HFFc6 (cell line): ENCODE results near the gene COPRS. TPM values are rescaled to one million over a fixed set of nuclear protein-coding genes. Genes with fewer than 3 reads are reported as not detected.

Source experiments
- DNase-seq: peaks from one replicate; pipeline ENCODE4 v3.0.0-alpha.2; 2018
- H3K27ac Mint-ChIP-seq: 2 replicates; pipeline ENCODE4 v1.8.0; 2020; ENCODE audit warnings: mild to moderate bottlenecking, mixed read lengths
- H3K27me3 Mint-ChIP-seq: 2 replicates; pipeline ENCODE4 v1.8.0; 2021; ENCODE audit warnings: mild to moderate bottlenecking, moderate library complexity, mixed read lengths; ENCODE audit not compliant: insufficient read depth
- H3K36me3 Mint-ChIP-seq: 2 replicates; pipeline ENCODE4 v1.8.0; 2021; ENCODE audit warnings: low read depth, mixed read lengths
- H3K4me1 Mint-ChIP-seq: 2 replicates; pipeline ENCODE4 v1.8.0; 2020; ENCODE audit warnings: low read depth, mixed read lengths
- H3K4me3 Mint-ChIP-seq: 2 replicates; pipeline ENCODE4 v1.8.0; 2020; ENCODE audit warnings: mild to moderate bottlenecking, moderate library complexity, mixed read lengths
- H3K9me3 Mint-ChIP-seq: 2 replicates; pipeline ENCODE4 v1.8.0; 2020; ENCODE audit warnings: mild to moderate bottlenecking, mixed read lengths
- long read RNA-seq: library from polyadenylated mRNA; unstranded; transcript quantifications from one replicate; pipeline ENCODE4 v2.0.0, GENCODE V29; 2019
- total RNA-seq, 6 experiments: library from RNA; stranded (reverse); fragmentation: NEBNext Ultra II Directional; extraction: Animal tissue kit (Norgen Biotek cat#: 25700); gene quantifications; 2 replicates in 1 of 6; 3 replicates in 5 of 6; pipeline ENCODE4 v1.2.3, GENCODE V29; 2021
- TF ChIP-seq, protein P1 (sequence below): fragments of 200-600 bp; sonication (generic); IDR thresholded peaks from 2 replicates; pipeline ENCODE4 v1.5.0; 2021; ENCODE audit warnings: antibody characterized with exemption, mild to moderate bottlenecking

Gene COPRS, protein sequence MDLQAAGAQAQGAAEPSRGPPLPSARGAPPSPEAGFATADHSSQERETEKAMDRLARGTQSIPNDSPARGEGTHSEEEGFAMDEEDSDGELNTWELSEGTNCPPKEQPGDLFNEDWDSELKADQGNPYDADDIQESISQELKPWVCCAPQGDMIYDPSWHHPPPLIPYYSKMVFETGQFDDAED
- 100 to 1,000 TPM; 109 to 125 (median 117) TPM for total RNA-seq
- long read RNA-seq, transcript COPRS-201 (4 exons, 968 nt): major isoform, 9 of 12 reads
- long read RNA-seq, partial matches to known transcripts: 1 of 12 reads
- long read RNA-seq, other reads (novel, unspliced or antisense): 0 of 12 reads

DNA sequence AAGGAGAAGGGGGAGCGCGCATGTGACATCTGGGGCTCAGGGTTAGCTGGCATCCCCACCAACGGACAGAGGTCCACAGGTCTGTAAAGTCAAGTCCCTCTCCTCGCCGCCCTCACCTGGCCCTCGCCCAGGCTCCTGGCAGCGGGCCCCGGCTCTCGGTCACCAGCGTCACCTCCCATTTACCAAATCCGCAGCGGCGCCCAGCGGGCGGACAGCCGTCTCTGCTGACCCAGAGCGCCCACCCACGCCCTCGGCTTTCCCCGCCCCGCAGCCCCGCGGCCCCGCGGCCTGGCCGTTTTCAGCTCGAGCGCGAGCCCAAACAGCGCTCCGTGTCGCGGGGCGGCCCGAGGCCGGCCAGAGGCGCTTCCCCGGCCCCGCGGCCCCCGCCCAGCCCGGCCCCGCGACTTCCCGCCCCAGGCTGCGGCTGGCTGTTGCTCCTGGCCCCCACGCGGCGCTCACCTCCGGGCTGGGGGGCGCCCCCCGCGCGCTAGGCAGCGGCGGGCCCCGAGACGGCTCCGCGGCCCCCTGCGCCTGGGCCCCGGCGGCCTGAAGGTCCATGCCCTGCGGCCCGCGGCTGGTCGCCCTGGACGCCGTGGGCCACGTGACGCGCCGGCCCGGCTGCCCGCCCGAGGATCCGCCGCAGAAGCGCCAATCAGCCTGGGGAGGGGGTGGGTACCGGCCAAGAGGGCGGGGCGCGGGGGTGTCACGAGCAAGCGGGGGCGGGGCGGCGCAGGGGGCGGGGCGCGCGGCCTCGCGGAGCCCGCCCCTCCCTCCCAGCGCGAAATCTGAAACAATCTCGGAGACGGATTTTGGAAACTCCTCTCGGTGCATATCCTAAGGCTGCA lies at the start of gene COPRS:
TSS of gene COPRS (minus strand) at position 603 of the 845 bp plus-strand sequence. CDS start at position 558, 45 bp downstream.
- TF ChIP-seq, protein P1, sequence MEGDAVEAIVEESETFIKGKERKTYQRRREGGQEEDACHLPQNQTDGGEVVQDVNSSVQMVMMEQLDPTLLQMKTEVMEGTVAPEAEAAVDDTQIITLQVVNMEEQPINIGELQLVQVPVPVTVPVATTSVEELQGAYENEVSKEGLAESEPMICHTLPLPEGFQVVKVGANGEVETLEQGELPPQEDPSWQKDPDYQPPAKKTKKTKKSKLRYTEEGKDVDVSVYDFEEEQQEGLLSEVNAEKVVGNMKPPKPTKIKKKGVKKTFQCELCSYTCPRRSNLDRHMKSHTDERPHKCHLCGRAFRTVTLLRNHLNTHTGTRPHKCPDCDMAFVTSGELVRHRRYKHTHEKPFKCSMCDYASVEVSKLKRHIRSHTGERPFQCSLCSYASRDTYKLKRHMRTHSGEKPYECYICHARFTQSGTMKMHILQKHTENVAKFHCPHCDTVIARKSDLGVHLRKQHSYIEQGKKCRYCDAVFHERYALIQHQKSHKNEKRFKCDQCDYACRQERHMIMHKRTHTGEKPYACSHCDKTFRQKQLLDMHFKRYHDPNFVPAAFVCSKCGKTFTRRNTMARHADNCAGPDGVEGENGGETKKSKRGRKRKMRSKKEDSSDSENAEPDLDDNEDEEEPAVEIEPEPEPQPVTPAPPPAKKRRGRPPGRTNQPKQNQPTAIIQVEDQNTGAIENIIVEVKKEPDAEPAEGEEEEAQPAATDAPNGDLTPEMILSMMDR: 0 out of 2 replicates have a peak, but pooled peaks have one; percentile 39
- Mint-ChIP-seq H3K4me1 (peaks cover 28% of the 10 kb centered on the region), H3K4me3 (peak within 1 kb of the TSS; percentile 87), H3K27ac (peak within 1 kb of the TSS; percentile 56), H3K27me3 (0 out of 2 replicates have a peak, but pooled peaks cover 2% of the 10 kb centered on the region), H3K9me3 (no peaks in the 10 kb centered on the region), H3K36me3 (peaks cover 24% of the 10 kb centered on the region)
- DNase-seq: peak; percentile 69

DNA sequence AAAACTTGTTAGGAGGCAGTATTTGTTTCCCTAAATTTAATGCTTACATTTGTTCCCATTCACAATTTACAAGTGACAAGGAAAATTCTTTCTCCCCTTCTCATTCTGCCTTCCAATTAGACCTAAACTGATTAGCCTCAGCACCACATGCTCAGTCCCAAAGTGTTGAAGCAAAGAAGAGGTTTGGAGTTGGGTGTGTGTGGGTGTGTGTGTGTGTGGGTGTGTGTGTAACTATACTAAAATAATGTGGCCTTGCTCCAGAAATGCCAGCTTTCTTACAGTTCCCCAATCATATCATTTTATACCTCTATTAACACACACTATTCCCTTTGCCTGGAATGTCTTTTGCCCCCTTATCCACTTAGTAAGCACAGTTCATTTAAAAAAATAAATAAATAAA lies 49.3 kb upstream of the COPRS start:
- Mint-ChIP-seq H3K27ac (no peak overlapping the region), H3K36me3 (no peaks in the 10 kb centered on the region), H3K9me3 (no peaks in the 10 kb centered on the region), H3K4me1 (peaks cover 5% of the 10 kb centered on the region; the same call in 1 of the 2 replicates), H3K27me3 (peaks cover 7% of the 10 kb centered on the region), H3K4me3 (no peak overlapping the region)
- TF ChIP-seq, protein P1: no peak
- no peak for DNase-seq

DNA sequence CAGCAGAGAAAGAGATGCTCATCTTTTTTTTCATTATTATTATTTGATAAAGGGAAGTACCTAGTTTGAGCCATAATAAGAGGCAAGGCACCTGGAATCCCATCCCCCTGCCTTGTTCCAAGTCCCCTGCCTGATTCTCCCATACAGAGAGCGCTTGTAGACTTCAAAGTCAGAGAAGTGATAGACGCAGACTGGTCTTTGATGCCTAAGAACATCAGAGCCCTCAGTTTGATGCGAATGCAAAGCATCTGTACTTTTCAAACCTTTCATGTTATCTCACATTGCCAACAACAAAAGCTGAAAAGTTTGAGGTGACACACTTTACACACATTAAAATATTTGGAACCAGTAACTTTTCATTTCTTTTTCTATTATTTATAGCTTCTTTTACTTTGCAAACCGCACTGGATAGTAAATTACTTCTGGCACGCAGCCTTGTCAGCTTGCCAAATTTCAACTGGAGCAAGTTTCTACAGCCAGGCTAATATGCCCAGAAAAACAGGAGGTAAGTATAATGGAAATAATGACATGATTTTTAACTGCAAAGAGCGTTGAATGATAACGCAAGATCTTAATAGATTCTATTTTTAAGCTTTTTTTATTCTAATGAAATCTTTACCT lies 48.4 kb upstream of the COPRS start:
- no peak overlapping the region for H3K4me3 Mint-ChIP-seq
- H3K4me1 Mint-ChIP-seq: peaks cover 5% of the 10 kb centered on the region; the same call in 1 of the 2 replicates

DNA sequence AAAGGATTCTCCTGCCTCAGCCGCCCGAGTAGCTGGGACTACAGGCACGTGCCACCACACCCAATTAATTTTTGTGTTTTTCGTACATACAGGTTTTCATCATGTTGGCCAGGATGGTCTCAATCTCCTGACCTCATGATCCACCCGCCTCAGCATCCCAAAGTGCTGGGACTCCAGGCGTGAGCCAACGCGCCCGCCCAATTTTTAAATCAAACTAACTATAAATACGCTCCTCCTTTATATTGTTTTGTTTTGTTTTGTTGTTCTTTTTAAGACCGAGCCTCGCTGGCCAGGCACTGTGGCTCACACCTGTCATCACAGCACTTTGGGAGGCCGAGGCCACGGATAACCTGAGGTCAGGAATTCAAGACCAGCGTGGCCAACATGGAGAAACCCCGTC lies 44.4 kb upstream of the COPRS start:
- TF ChIP-seq, protein P1: no peak
- no peak overlapping the region for H3K4me3 Mint-ChIP-seq
- no peaks in the 10 kb centered on the region for H3K9me3 Mint-ChIP-seq
- peaks cover 3% of the 10 kb centered on the region; the same call in 1 of the 2 replicates for H3K27me3 Mint-ChIP-seq
- H3K4me1 Mint-ChIP-seq: peaks cover 11% of the 10 kb centered on the region; the same call in 1 of the 2 replicates
- no peak overlapping the region for H3K27ac Mint-ChIP-seq
- no peaks in the 10 kb centered on the region; the same call in 1 of the 2 replicates for H3K36me3 Mint-ChIP-seq
- DNase-seq: no peak

More for the DNA sequence above, 48.4 kb upstream of the COPRS start:
- H3K36me3 Mint-ChIP-seq: no peaks in the 10 kb centered on the region
- no peaks in the 10 kb centered on the region for H3K9me3 Mint-ChIP-seq
- DNase-seq: peak; percentile 32
- peaks cover 7% of the 10 kb centered on the region for H3K27me3 Mint-ChIP-seq
- TF ChIP-seq, protein P1: no peak
- H3K27ac Mint-ChIP-seq: no peak overlapping the region

DNA sequence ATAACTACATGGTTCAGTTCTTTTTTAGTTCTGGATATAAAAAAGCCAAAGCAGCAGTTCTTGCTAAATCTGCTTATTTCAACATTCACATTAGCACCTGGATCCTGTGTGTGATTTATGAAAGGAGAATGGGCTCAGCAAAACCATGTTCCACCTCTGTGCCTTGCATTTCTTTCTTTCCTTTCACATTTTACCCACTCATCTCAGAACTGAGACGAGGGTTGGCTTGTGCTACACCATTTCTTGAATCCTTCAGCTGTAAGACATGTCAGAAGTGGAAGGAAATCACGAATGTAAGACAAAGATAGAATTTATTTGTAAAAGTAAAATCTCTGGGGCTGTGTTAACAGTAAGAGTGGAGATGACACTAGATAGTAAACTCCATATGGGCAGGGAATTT lies 43.6 kb upstream of the COPRS start:
- DNase-seq: no peak
- Mint-ChIP-seq H3K4me1 (peaks cover 11% of the 10 kb centered on the region; the same call in 1 of the 2 replicates), H3K9me3 (no peaks in the 10 kb centered on the region), H3K36me3 (peaks cover 3% of the 10 kb centered on the region; the same call in 1 of the 2 replicates), H3K27ac (no peak overlapping the region), H3K4me3 (no peak overlapping the region), H3K27me3 (peaks cover 1% of the 10 kb centered on the region; the same call in 1 of the 2 replicates)
- TF ChIP-seq, protein P1: no peak
